ENCODE results near the gene IP6K3.

GRCh38 chr6:33729059-33729458 is 17.6 kb downstream of the IP6K3 start:
- no peak for TF ChIP-seq EZH2 (optimal IDR thresholded peaks at IDR 0.05; ENCODE audit: low read depth, low read length)
- TF ChIP-seq EZH2phosphoT487 (IDR thresholded peaks at IDR 0.05; ENCODE audit: low read length) = no peak
